Measurements from ENCODE around the gene PCDHGB6.
"Not testable (repeated sequence)": the region's sequence is repeated elsewhere in the genome, so short reads cannot be mapped to it uniquely, and the experiment has no call there.

Gene PCDHGB6

GRCh38 chr5:141382469-141383294 lies 25.1 kb upstream of the PCDHGB6 start, which contains the start of gene PCDHGA7:
PCDHGA7 (plus strand) TSS chr5:141382742; CDS start chr5:141382900, 158 bp downstream.
- peaks cover 6 to 57% (median 28%) of the 10 kb centered on the region in 5 experiments for H3K27me3 ChIP-seq (replicated peaks in 2 of 5; ENCODE audit: control insufficient read depth in 4 of 5, insufficient read depth in 5 of 5, low read length in 4 of 5)
- H3K4me1 ChIP-seq (ENCODE audit: control extremely low read depth in 1 of 4, control insufficient read depth in 4 of 4, insufficient read depth in 4 of 4, low read length in 3 of 4): no peaks in the 10 kb centered on the region
- H3K9me3 ChIP-seq (ENCODE audit: control extremely low read depth in 1 of 5, control insufficient read depth in 4 of 5, insufficient read depth in 2 of 5, low read depth in 1 of 5, low read length in 4 of 5): peaks cover 3 to 62% (median 39%) of the 10 kb centered on the region in 5 experiments
- WGBS (ENCODE audit: insufficient coverage): 6% methylated on average over 31 of the region's 37 CpGs
- H3K4me3 ChIP-seq (ENCODE audit: control insufficient read depth in 1 of 7, extremely low read depth in 1 of 7, insufficient read depth in 4 of 7, low read depth in 2 of 7, low read length in 6 of 7): peak within 1 kb of the TSS in 6 of 7 experiments; percentile 16 to 63 (median 51)
- POLR2A ChIA-PET: no interaction called here
- H3K36me3 ChIP-seq (ENCODE audit: control insufficient read depth in 4 of 4, insufficient read depth in 4 of 4, low read length in 3 of 4): no peaks in the 10 kb centered on the region
- peak in 2 of 3 donors; percentile 54 to 58 for DNase-seq
- no peak within 1 kb of the TSS for H3K27ac ChIP-seq (ENCODE audit: insufficient read depth in 1 of 2, low read depth in 1 of 2, low read length in 2 of 2, poor library complexity in 1 of 2, severe bottlenecking in 2 of 2)
- CTCF ChIA-PET: interaction anchor here (0.7 to 1.5 kb wide), 4 partner anchors 14 to 181 kb away, joined by 3 to 5 read pairs (median 4); partner anchors contain the start of gene TAF7

GRCh38 chr5:141383345-141383744 lies 24.5 kb upstream of the PCDHGB6 start:
- WGBS (ENCODE audit: insufficient coverage): 29% methylated on average over 13 of the region's 21 CpGs
- POLR2A ChIA-PET: no interaction called here
- CTCF ChIA-PET: interaction anchor here (0.7 to 1.5 kb wide), 3 partner anchors 13 to 180 kb away, joined by 3 to 5 read pairs (median 4); no protein-coding TSS in a partner anchor
- no peak for DNase-seq
- peaks cover 3 to 60% (median 42%) of the 10 kb centered on the region in 5 experiments for H3K9me3 ChIP-seq (ENCODE audit: control extremely low read depth in 1 of 5, control insufficient read depth in 4 of 5, insufficient read depth in 2 of 5, low read depth in 1 of 5, low read length in 4 of 5)
- no peaks in the 10 kb centered on the region for H3K36me3 ChIP-seq (ENCODE audit: control insufficient read depth in 4 of 4, insufficient read depth in 4 of 4, low read length in 3 of 4)
- no peaks in the 10 kb centered on the region for H3K4me1 ChIP-seq (ENCODE audit: control extremely low read depth in 1 of 4, control insufficient read depth in 4 of 4, insufficient read depth in 4 of 4, low read length in 3 of 4)
- peaks cover 7 to 58% (median 29%) of the 10 kb centered on the region in 5 experiments for H3K27me3 ChIP-seq (replicated peaks in 2 of 5; ENCODE audit: control insufficient read depth in 4 of 5, insufficient read depth in 5 of 5, low read length in 4 of 5)
- peak overlapping the region in 2 of 7 experiments; percentile 62 to 63 for H3K4me3 ChIP-seq (ENCODE audit: control insufficient read depth in 1 of 7, extremely low read depth in 1 of 7, insufficient read depth in 4 of 7, low read depth in 2 of 7, low read length in 6 of 7)
- H3K27ac ChIP-seq (ENCODE audit: insufficient read depth in 1 of 2, low read depth in 1 of 2, low read length in 2 of 2, poor library complexity in 1 of 2, severe bottlenecking in 2 of 2): no peak overlapping the region

- H3K27ac ChIP-seq (ENCODE audit: insufficient read depth in 1 of 2, low read depth in 1 of 2, low read length in 2 of 2, poor library complexity in 1 of 2, severe bottlenecking in 2 of 2): no peak overlapping the region
- no peak overlapping the region for H3K4me3 ChIP-seq (ENCODE audit: control insufficient read depth in 1 of 7, extremely low read depth in 1 of 7, insufficient read depth in 4 of 7, low read depth in 2 of 7, low read length in 6 of 7)
- ChIA-PET POLR2A (no interaction called here), CTCF (no interaction called here)
- H3K9me3 ChIP-seq (ENCODE audit: control extremely low read depth in 1 of 5, control insufficient read depth in 4 of 5, insufficient read depth in 2 of 5, low read depth in 1 of 5, low read length in 4 of 5): peaks cover 2 to 69% (median 53%) of the 10 kb centered on the region in 5 experiments
- DNase-seq: no peak
- no peaks in the 10 kb centered on the region for H3K4me1 ChIP-seq (ENCODE audit: control extremely low read depth in 1 of 4, control insufficient read depth in 4 of 4, insufficient read depth in 4 of 4, low read length in 3 of 4)
- peaks cover 14 to 72% (median 34%) of the 10 kb centered on the region in 5 experiments for H3K27me3 ChIP-seq (replicated peaks in 2 of 5; ENCODE audit: control insufficient read depth in 4 of 5, insufficient read depth in 5 of 5, low read length in 4 of 5)
- 44% methylated on average over 42 of the region's 43 CpGs for whole genome bisulfite sequencing (ENCODE audit: insufficient coverage)
- H3K36me3 ChIP-seq (ENCODE audit: control insufficient read depth in 4 of 4, insufficient read depth in 4 of 4, low read length in 3 of 4): peaks cover 0 to 4% (median 0%) of the 10 kb centered on the region in 4 experiments
These were observed 23.2 kb upstream of the PCDHGB6 start for GRCh38 chr5:141384471-141385267.

GRCh38 chr5:141387557-141388311 lies 20.1 kb upstream of the PCDHGB6 start, which contains the start of gene PCDHGB4:
PCDHGB4 (plus strand) TSS chr5:141387698; CDS start chr5:141387885, 187 bp downstream.
- POLR2A ChIA-PET; H3K36me3 ChIP-seq (ENCODE audit: control insufficient read depth in 4 of 4, insufficient read depth in 4 of 4, low read length in 3 of 4); H3K27ac ChIP-seq (ENCODE audit: insufficient read depth in 1 of 2, low read depth in 1 of 2, low read length in 2 of 2, poor library complexity in 1 of 2, severe bottlenecking in 2 of 2); H3K4me1 ChIP-seq (ENCODE audit: control extremely low read depth in 1 of 4, control insufficient read depth in 4 of 4, insufficient read depth in 4 of 4, low read length in 3 of 4): not testable (repeated sequence)
- peaks cover 0 to 78% (median 53%) of the 10 kb centered on the region in 5 experiments for H3K9me3 ChIP-seq (ENCODE audit: control extremely low read depth in 1 of 5, control insufficient read depth in 4 of 5, insufficient read depth in 2 of 5, low read depth in 1 of 5, low read length in 4 of 5)
- H3K4me3 ChIP-seq (ENCODE audit: control insufficient read depth in 1 of 7, extremely low read depth in 1 of 7, insufficient read depth in 4 of 7, low read depth in 2 of 7, low read length in 6 of 7): peak within 1 kb of the TSS in 3 of 7 experiments; percentile 24 to 57 (median 36)
- H3K27me3 ChIP-seq (replicated peaks in 2 of 5; ENCODE audit: control insufficient read depth in 4 of 5, insufficient read depth in 5 of 5, low read length in 4 of 5): peaks cover 13 to 80% (median 36%) of the 10 kb centered on the region in 5 experiments
- DNase-seq: peak; percentile 32 to 70 (median 67)
- 14% methylated on average over 11 of the region's 40 CpGs for WGBS (ENCODE audit: insufficient coverage)
- CTCF ChIA-PET: interaction anchor here (1.0 to 1.8 kb wide), 7 partner anchors 9 to 176 kb away, joined by 3 to 5 read pairs (median 4); partner anchors contain the start of gene PCDHGA12

- Histone ChIP-seq H3K27me3 (replicated peaks in 2 of 5; ENCODE audit: control insufficient read depth in 4 of 5, insufficient read depth in 5 of 5, low read length in 4 of 5) (peaks cover 11 to 80% (median 38%) of the 10 kb centered on the region in 5 experiments), H3K9me3 (ENCODE audit: control extremely low read depth in 1 of 5, control insufficient read depth in 4 of 5, insufficient read depth in 2 of 5, low read depth in 1 of 5, low read length in 4 of 5) (peaks cover 0 to 78% (median 54%) of the 10 kb centered on the region in 5 experiments), H3K4me3 (ENCODE audit: control insufficient read depth in 1 of 7, extremely low read depth in 1 of 7, insufficient read depth in 4 of 7, low read depth in 2 of 7, low read length in 6 of 7) (no peak overlapping the region), H3K27ac (ENCODE audit: insufficient read depth in 1 of 2, low read depth in 1 of 2, low read length in 2 of 2, poor library complexity in 1 of 2, severe bottlenecking in 2 of 2) (no peak overlapping the region), H3K4me1 (ENCODE audit: control extremely low read depth in 1 of 4, control insufficient read depth in 4 of 4, insufficient read depth in 4 of 4, low read length in 3 of 4) (no peaks in the 10 kb centered on the region), H3K36me3 (ENCODE audit: control insufficient read depth in 4 of 4, insufficient read depth in 4 of 4, low read length in 3 of 4) (peaks cover 0 to 8% (median 0%) of the 10 kb centered on the region in 4 experiments)
- no peak for DNase-seq
- ChIA-PET POLR2A (no interaction called here), CTCF (interaction anchor here (1.2 to 1.7 kb wide), 3 partner anchors 8 to 42 kb away, joined by 3 to 4 read pairs (median 4); partner anchors contain the start of gene PCDHGA12)
- 31% methylated on average over 5 of the region's 10 CpGs for WGBS (ENCODE audit: insufficient coverage)
These were observed 19.2 kb upstream of the PCDHGB6 start for GRCh38 chr5:141388661-141389060.

Measured in common myeloid progenitor, CD34-positive (primary cell).